Muscle layer of colon (tissue), 2 donors: ENCODE results near the gene G0S2.

ENCODE experiments used
- H3K27ac ChIP-seq: one replicate; pipeline ENCODE4 v1.7.0; 2013; ENCODE audit warnings: low read depth, mild to moderate bottlenecking, low read length, moderate library complexity
- H3K27me3 ChIP-seq, 2 donors: one replicate each; pipeline ENCODE4 v1.7.0; 2013; ENCODE audit warnings: low read length in 2 of 2, mild to moderate bottlenecking in 2 of 2; ENCODE audit not compliant: insufficient read depth in 2 of 2, control insufficient read depth in 1 of 2
- H3K36me3 ChIP-seq: one replicate; pipeline ENCODE4 v1.7.0; 2013; ENCODE audit warnings: mild to moderate bottlenecking, low read length; ENCODE audit not compliant: insufficient read depth
- H3K4me1 ChIP-seq: one replicate; pipeline ENCODE4 v1.7.0; 2013; ENCODE audit warnings: mild to moderate bottlenecking, low read length; ENCODE audit not compliant: insufficient read depth
- H3K4me3 ChIP-seq, 2 donors: one replicate each; pipeline ENCODE4 v1.7.0; 2013; ENCODE audit warnings: low read length in 2 of 2, low read depth in 1 of 2, mild to moderate bottlenecking in 1 of 2, moderate library complexity in 1 of 2
- H3K9ac ChIP-seq: one replicate; pipeline ENCODE4 v1.7.0; 2013; ENCODE audit warnings: low read length
- H3K9me3 ChIP-seq: one replicate; pipeline ENCODE4 v1.7.0; 2013; ENCODE audit warnings: mild to moderate bottlenecking, low read length
- donor health status: abdominal sarcoma.
- donor health status: Adenocarcinoma of cecum.

The G0S2 gene, protein sequence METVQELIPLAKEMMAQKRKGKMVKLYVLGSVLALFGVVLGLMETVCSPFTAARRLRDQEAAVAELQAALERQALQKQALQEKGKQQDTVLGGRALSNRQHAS

DNA sequence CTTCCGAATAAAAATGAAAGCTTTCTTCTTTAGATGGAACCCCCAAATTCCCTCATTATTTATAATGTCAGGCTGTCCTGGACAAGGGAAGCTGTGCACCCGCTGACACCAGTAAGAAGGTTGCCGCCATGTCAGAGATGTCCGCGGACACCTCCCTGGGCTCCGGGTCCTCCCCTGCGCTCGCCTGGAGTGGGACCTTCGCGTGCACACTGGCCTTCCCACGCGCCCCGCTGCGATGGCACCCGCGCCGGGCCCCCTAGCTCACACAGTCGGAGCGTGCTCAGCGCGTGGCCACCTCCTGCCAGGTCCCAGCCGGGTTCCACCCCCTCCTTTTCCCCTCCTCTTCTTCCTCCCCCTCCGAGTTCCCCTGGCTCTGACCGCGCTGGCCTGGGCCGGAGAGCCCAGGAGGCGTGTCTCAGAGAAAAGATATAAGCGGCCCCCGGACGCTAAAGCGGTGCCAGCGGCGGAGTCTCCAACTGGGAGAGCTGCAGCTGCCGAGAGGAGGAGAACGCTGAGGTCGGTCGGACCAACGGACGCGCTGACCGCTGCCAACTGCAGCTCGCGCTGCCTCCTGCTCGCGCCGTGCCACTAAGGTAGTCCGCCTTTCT lies at the start of gene G0S2:
TSS of gene G0S2 (plus strand) at position 456 of the 608 bp plus-strand sequence. CDS start 273 bp downstream, outside the sequence.
- Histone ChIP-seq H3K9ac (no peak within 1 kb of the TSS), H3K27me3 (no peaks in the 10 kb centered on the region), H3K36me3 (no peaks in the 10 kb centered on the region), H3K9me3 (no peaks in the 10 kb centered on the region), H3K4me1 (peaks cover 18% of the 10 kb centered on the region), H3K4me3 (peak within 1 kb of the TSS; percentile 11 to 81), H3K27ac (peak within 1 kb of the TSS; percentile 70)

DNA sequence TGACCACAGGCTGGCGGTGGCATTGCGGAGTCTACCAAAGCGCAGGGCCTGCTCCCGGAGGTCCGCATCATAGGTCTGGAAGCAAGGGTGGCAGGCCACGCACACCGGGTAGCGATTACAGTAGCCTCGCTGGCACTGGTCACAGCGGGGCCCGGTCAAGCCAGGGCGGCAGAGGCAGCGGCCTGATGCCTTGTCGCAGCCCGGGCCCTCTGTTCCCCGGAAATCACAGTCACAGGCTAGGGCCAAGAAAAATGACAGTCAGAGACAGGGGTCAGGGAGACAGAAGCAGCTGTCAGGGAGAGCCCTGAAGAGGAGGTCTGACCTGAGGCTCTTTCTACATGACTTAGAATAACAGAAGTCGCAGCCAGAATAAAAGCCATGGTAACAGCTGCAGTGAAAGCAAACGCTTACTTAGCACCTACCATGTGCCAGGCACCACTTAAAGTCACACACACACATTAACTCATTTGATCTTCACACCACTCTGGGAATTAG lies 49.4 kb upstream of the G0S2 start:
- peaks cover 5% of the 10 kb centered on the region for H3K4me1 ChIP-seq
- H3K4me3 ChIP-seq: no peak overlapping the region
- no peak overlapping the region for H3K27ac ChIP-seq
- no peaks in the 10 kb centered on the region for H3K27me3 ChIP-seq
- H3K9ac ChIP-seq: no peak overlapping the region
- no peaks in the 10 kb centered on the region for H3K9me3 ChIP-seq
- no peaks in the 10 kb centered on the region for H3K36me3 ChIP-seq

DNA sequence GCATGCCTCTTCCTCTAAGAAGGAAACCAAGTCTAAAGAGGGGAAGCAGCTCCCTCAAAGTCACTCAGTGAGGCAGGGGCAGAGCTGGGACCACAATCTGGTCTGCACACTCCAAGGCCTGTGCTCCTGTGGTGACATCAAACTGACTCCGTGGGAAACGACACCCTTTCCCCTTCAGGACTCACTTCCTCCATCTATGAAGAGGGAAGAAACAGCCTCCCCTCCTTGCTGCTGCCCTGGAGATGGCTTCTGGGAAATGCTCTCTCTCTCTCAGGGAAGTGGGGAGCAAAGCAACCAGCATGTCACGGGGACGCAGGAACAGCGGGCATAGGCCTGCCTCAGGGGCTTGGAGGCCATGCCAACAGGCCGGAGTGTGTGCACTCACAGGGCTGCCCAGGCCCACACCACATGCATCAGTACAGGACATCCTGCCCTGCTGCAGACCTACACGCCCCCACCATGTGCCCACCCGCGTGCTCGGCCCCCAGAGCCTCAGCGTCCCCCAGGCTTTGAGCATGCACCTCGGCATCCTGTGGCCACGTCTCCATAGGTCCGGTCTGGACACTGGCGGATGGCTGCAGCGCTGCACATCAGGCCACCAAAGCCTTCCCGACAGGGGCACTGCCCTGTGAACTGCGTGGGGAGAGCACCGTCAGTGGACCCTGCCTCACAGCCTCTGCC lies 48.7 kb upstream of the G0S2 start:
- no peak overlapping the region for H3K9ac ChIP-seq
- no peak overlapping the region for H3K27ac ChIP-seq
- H3K9me3 ChIP-seq: no peaks in the 10 kb centered on the region
- H3K36me3 ChIP-seq: no peaks in the 10 kb centered on the region
- no peak overlapping the region for H3K4me3 ChIP-seq
- H3K4me1 ChIP-seq: peaks cover 5% of the 10 kb centered on the region
- H3K27me3 ChIP-seq: no peaks in the 10 kb centered on the region

DNA sequence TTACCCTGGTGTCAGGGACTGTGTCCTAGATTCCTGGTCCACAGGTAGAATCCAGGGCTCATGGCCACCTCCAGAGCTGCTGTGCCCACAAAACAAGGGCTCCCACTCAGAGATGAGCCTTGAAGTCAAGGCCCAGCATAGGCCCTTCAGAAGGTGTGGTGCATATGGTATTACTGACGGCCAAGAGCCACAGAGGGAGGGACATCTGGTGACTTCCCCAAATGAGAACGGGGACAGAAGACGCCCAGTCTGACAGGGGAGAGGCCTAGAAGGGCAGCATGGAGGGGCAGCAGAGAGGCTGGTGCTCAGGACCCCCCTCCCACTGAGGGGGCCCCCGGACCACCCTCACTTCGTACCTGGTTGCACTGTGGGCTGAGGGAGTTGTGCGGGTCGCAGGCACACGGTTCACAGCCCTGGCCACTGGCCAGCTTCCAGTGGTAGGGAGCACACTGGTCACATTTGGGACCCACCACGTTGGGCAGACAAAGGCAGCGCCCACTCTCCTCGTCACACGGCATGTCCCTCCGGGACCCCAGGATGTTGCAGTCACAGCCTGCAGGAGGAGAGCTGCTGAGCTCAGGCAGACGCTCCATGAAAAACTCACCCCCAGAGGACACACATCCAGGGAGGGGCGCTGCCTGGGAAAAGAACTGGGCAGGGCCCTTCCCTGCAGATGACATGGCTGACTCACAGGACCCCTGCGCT lies 48.0 kb upstream of the G0S2 start:
- no peak overlapping the region for H3K4me3 ChIP-seq
- H3K4me1 ChIP-seq: peaks cover 5% of the 10 kb centered on the region

DNA sequence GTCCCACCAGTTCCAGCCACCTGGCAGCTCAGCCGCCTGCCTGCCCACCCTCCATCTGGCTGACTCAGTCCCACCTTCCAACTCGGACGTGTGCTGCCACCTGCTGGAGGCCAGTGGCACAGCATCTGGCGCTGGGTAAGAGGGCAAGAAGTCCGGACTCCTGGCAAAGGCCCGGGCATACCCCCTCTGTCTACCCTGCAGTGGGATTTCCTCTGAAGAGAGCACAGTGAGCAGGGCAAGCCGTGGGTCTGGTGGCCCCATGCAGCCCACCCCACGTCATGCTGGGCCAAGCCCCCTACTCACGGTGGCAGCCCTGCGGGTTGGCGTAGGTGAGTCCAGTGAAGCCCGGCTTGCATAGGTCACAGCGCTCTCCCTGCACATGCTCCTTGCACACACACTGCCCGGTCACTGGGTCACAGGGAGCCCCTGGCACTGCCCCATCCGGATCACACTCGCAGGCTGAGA lies 47.4 kb upstream of the G0S2 start:
- H3K9me3 ChIP-seq: no peaks in the 10 kb centered on the region
- H3K27me3 ChIP-seq: no peaks in the 10 kb centered on the region
- H3K9ac ChIP-seq: no peak overlapping the region
- peaks cover 5% of the 10 kb centered on the region for H3K4me1 ChIP-seq
- no peaks in the 10 kb centered on the region for H3K36me3 ChIP-seq
- H3K4me3 ChIP-seq: no peak overlapping the region
- no peak overlapping the region for H3K27ac ChIP-seq

More for the DNA sequence above, 48.0 kb upstream of the G0S2 start:
- Histone ChIP-seq H3K9me3 (no peaks in the 10 kb centered on the region), H3K27me3 (no peaks in the 10 kb centered on the region), H3K27ac (no peak overlapping the region), H3K9ac (no peak overlapping the region), H3K36me3 (no peaks in the 10 kb centered on the region)

DNA sequence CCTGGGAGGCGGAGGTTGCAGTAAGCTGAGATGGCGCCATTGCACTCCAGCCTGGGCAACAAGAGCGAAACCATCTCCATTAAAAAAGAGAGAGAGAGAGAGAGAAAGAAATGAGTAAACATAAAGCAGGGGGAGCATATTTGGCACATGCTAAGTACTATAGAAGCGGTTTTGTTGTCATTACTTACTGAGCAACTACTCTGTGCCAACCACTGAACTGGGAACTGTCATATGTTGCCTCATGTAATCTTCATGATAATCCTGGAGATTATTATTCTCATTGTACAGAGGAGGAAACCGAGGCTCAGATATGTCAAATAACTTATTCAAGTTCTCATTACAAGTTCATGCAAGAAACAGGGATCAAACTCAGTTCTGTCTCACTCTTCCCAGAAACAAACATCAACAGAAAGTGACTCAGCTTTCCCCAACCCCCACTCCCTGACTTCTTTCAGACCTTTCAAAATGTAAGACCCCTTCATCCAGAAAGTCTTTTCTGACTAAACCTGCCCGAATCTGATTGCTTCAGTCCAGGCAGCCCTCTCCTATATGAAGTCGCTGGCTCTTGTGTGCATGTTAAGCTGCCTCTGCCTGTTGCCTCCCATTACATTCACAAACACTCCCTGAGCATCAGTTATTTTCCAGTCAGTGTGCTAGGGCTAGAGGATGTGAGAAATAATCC lies 46.5 kb upstream of the G0S2 start:
- peaks cover 5% of the 10 kb centered on the region for H3K4me1 ChIP-seq
- H3K4me3 ChIP-seq: no peak overlapping the region
- H3K36me3 ChIP-seq: no peaks in the 10 kb centered on the region
- H3K27me3 ChIP-seq: no peaks in the 10 kb centered on the region
- H3K27ac ChIP-seq: no peak overlapping the region
- no peaks in the 10 kb centered on the region for H3K9me3 ChIP-seq
- no peak overlapping the region for H3K9ac ChIP-seq

DNA sequence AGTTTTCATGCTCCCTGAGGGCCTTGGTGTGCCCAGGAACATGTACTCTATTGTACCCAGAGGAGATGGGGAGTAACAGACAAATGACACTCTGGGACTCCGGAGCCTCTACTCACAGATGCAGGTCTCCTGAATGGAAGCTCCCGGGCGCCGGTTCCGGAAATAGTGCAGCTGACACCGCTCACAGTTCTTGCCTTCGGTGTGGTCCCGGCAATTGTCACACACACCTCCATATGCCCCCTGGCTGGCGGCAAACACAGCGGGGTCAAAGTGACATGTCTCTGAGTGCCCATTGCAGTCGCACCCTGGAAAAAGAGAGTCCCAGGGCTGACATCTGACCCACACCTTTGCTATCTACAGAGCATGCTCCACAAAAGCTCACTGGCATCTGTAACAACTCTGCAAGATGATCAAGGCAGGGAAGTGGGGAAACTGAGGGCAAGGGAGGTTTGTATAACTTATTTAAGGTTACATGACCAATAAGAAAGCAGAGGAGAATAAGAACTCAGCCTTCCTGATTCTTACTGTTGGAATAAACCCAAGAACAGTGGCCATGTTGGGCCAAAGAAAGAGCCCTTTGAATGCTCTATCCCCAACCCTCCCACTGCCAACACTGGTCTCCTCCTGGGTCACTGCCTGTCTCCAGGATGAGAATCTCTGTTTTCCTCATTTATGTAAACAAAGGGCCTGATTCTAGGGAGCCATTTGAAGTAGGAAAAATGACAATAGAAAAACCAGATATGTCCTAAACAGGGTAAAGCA lies 45.4 kb upstream of the G0S2 start:
- Histone ChIP-seq H3K27me3 (no peaks in the 10 kb centered on the region), H3K27ac (no peak overlapping the region), H3K9me3 (no peaks in the 10 kb centered on the region), H3K9ac (no peak overlapping the region), H3K4me1 (peaks cover 5% of the 10 kb centered on the region), H3K36me3 (no peaks in the 10 kb centered on the region), H3K4me3 (no peak overlapping the region)

DNA sequence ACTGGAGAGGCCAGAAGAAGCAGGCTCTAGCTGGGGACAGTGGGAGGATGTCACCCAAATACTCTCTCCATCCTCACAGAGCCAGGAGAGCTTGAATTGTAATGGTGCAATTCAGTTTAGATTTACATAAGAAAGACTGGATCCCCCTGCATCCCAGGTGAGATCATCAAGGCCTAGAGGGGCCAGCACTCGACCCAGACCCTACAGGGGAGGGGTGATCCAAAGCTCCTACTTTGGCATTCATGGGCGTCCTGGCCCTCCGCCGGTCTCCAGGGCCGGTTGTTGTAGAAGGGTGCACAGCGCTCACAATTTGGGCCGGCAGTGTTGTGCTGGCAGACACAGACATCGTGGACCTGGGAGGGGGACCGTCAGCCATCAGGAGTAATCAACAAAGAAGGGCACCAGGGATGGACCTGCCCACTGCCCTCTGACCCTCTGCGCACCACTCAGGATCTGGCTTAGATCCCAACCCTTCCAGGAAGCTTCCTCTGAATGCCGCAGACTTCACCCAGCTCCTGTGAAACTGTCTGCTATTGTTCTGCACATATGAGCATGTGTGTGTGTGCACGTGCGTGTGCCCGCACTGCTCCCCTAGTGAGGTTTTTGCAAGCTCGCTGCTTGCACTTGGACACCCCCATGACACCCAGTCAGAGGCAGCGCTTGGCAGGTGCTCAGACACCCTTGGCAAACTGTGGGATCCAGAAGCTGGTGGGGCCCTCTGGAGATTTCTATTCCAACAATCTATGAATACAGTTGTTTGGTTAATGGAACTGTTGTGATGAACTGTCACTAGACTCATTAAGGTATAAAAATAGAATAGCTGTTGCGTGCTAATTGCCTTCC lies 44.6 kb upstream of the G0S2 start:
- H3K9ac ChIP-seq: no peak overlapping the region
- H3K27ac ChIP-seq: no peak overlapping the region
- no peaks in the 10 kb centered on the region for H3K27me3 ChIP-seq
- H3K9me3 ChIP-seq: no peaks in the 10 kb centered on the region
- H3K36me3 ChIP-seq: no peaks in the 10 kb centered on the region
- no peak overlapping the region for H3K4me3 ChIP-seq
- peaks cover 5% of the 10 kb centered on the region for H3K4me1 ChIP-seq

DNA sequence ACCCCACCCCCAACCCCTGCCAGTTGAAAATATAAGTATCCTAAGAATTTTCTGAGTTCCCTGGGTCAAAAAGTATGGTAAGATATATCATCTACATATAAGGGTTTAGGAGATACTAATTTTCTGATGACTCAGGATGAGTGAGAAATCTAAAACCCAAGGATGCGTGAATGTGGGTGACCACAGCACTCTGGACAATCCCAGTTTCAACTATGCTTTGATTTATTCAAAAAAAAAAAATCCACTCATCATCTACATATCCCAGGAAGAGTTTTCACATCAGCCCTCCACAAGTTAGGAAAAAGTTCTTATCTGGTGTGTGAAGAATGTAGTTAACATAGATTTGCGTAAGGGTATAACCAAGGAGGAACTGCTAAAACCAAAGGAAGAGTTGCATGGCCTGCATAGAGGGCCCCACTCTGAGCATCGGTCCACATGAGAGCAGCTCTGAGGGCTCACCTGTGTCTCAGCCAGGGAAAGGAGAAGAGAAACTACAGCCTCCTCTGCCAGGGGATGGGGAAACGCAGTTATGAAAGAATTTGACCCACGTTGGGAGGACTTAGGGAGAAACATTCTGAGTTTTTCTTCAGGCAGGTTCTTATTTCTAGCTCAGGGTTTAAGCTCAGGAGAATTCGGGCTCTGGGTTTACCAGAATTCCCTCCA lies 41.7 kb upstream of the G0S2 start:
- Histone ChIP-seq H3K27me3 (no peaks in the 10 kb centered on the region), H3K9me3 (no peaks in the 10 kb centered on the region), H3K36me3 (no peaks in the 10 kb centered on the region), H3K4me1 (no peaks in the 10 kb centered on the region), H3K27ac (no peak overlapping the region), H3K9ac (no peak overlapping the region), H3K4me3 (no peak overlapping the region)
